ENCODE measurements around the gene STX17.
"Not testable (repeated sequence)": the region's sequence is repeated elsewhere in the genome, so short reads cannot be mapped to it uniquely, and the experiment has no call there.

STX17 gene

GRCh38 chr9:99971410-99971809 is 65.0 kb downstream of the STX17 start:
- no peak for DNase-seq (ENCODE audit: low spot score)

DNA sequence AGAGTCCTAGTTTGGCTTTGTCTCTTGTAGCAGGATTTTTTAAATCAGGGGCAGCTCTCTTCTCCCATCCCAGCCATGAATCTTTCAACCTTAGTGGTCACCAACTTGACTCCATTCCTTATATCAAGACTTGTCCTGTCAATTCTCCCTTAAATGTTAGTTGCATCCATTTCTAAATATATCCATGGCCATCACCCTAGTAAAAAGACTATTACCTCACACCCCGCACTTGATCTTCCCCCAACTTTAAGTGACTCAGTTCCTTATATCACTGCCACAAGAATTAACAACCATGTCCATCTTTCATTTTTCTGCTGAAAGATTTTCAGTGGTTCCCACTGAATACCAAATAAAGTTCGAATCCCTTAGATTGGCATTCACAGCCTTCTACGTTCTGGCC is 67.0 kb downstream of the STX17 start:
- no peak for DNase-seq (ENCODE audit: low spot score)

- no peak for DNase-seq (ENCODE audit: low spot score)
These were observed 70.8 kb downstream of the STX17 start for GRCh38 chr9:99977033-99977792.

GRCh38 chr9:99978221-99978620 is 71.8 kb downstream of the STX17 start:
- DNase-seq (ENCODE audit: low spot score): no peak

GRCh38 chr9:99980598-99980997 is 74.1 kb downstream of the STX17 start:
- DNase-seq (ENCODE audit: low spot score): no peak

- DNase-seq (ENCODE audit: low spot score): no peak
These were observed 80.2 kb downstream of the STX17 start for GRCh38 chr9:99986642-99987041.

DNA sequence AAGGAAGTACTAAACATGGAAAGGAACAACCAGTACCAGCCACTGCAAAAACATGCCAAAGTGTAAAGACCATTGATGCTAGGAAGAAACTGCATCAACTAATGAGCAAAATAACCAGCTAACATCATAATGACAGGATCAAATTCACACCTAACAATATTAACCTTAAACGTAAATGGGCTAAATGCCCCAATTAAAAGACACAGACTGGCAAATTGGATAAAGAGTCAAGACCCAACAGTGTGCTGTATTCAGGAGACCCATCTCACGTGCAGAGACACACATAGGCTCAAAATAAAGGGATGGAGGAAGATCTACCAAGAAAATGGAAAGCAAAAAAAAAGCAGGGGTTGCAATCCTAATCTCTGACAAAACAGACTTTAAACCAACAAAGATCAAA is 84.1 kb downstream of the STX17 start:
- not testable (repeated sequence) for DNase-seq (ENCODE audit: low spot score)

GRCh38 chr9:99998266-99998665 is 91.8 kb downstream of the STX17 start:
- DNase-seq (ENCODE audit: low spot score): peak; percentile 20

DNA sequence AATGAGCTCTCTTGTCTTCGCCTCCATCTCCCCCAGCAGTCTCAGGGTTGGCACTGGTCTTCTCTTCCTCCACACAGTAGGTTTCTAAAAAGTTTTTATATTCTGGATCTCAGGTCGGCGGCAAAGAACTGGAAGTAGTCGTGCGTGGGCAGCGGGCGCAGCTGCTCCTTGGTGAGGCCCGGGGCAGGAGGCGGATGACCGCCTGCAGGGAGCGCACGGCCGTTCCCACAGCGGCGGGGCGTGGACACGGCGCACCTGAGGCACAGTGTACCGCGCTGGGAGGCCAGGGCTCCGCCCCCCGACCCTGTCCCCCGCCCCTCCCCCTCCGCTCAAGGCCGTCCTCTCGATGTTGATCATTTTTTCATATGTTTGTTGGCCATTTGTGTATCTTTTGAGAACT is 92.4 kb downstream of the STX17 start:
- no peak for DNase-seq (ENCODE audit: low spot score)

DNA sequence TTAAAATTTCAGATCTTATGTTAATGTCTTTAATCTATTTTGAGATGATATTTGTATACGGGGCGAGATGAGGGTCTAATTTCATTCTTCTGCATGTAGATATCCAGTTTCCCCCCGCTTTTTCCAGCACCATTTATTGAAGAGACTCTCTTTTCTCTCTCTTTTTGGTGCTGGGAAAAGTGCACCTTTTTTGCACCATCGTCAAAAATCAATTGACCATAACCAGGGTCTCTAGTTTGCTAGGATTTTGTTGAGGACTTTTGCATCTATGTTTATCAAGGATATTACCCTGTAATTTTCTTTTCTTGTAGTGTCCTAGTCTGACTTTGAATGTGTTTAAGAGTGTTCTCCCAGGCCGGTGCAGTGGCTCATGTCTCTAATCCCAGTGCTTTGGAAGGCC is 93.3 kb downstream of the STX17 start:
- no peak for DNase-seq (ENCODE audit: low spot score)

- DNase-seq (ENCODE audit: low spot score): peak; percentile 46
These were observed 104.7 kb downstream of the STX17 start for GRCh38 chr9:100011062-100011681.

DNA sequence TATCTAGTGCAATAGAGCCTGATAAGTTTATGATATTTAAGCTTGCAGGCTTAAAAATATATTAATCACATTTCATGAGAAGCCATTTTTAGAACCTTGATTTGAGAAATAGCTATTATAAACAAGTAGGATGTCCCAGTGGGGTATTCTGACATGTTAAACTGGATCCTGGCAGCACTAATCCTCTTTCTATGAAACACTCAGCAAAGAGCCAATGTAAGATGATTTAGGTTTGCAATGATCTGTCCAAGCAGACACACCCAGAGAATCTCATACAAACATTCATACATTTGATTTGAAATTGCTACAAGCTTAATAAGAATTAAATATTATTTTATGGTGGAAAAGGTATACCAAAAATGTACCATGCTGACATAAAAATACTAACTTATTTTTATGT is 105.8 kb downstream of the STX17 start:
- no peak for DNase-seq (ENCODE audit: low spot score)

- no peak for DNase-seq (ENCODE audit: low spot score)
These were observed 107.1 kb downstream of the STX17 start for GRCh38 chr9:100013573-100013972.

- DNase-seq (ENCODE audit: low spot score): no peak
These were observed 108.4 kb downstream of the STX17 start for GRCh38 chr9:100014846-100015245.

DNA sequence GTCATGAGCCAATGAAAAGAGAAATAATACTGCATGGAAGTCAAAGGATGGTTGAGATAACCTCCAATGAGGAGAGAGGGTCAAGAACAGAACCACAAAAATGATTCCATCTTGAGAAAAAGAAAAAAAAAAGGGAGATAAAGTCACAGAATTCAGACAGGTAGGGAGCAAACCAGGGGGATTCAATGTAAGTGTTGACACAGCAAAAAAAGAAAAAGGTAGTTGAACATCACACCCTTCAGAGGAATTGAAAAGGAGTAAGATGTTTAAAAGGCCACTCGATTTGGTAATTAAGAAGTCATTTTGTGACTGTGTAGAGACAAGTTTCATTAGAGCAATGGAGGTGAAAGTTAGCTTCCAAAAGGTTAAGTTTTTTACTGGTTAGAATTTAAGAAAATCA is 113.1 kb downstream of the STX17 start:
- no peak for DNase-seq (ENCODE audit: low spot score)

Data from D341Med (cell line).